Esophagus muscularis mucosa (tissue), 4 donors: ENCODE results near the gene CENPX. TPM values are rescaled to one million over a fixed set of nuclear protein-coding genes. Genes with fewer than 3 reads are reported as not detected.
A peak's percentile ranks its signal among the peaks of the same experiment; 100 is the strongest.

ENCODE experiments used
- DNase-seq: peaks from one replicate; pipeline ENCODE4 v3.0.0-alpha.2; 2017; ENCODE audit errors: extremely low spot score
- H3K27ac ChIP-seq, 4 donors: fragments of 200-600 bp; sonication (generic); replicated peaks in 1 of 4; 1 replicate in 3 of 4; 2 replicates in 1 of 4; pipeline ENCODE4 v1.5.1; 2016 to 2019; ENCODE audit warnings: mild to moderate bottlenecking in 1 of 4
- H3K27me3 ChIP-seq, 4 donors: fragments of 200-600 bp; sonication (generic); one replicate each; pipeline versions ENCODE4 v1.5.1 to v1.6.0; 2016 to 2019
- H3K36me3 ChIP-seq, 4 donors: fragments of 200-600 bp; sonication (generic); one replicate each; pipeline ENCODE4 v1.5.1; 2016 to 2019
- H3K4me1 ChIP-seq, 4 donors: fragments of 200-600 bp; sonication (generic); one replicate each; pipeline ENCODE4 v1.5.1; 2016 to 2019
- H3K4me3 ChIP-seq, 4 donors: fragments of 200-600 bp; sonication (generic); 1 replicate in 2 of 4; 2 replicates in 2 of 4; pipeline ENCODE4 v1.5.1; 2016 to 2019; ENCODE audit warnings: mild to moderate bottlenecking in 4 of 4, moderate library complexity in 1 of 4
- H3K9me3 ChIP-seq, 4 donors: fragments of 200-600 bp; sonication (generic); 1 replicate in 3 of 4; 2 replicates in 1 of 4; pipeline ENCODE4 v1.5.1; 2016 to 2019
- CTCF ChIP-seq, 3 experiments: fragments of 200-600 bp in 2 of 3; fragments of 450-650 bp in 1 of 3; sonication (generic) in 2 of 3; IDR thresholded peaks; one replicate each; pipeline ENCODE4 v1.5.1; 2017 to 2019; ENCODE audit warnings: antibody characterized with exemption in 3 of 3, mild to moderate bottlenecking in 2 of 3, moderate library complexity in 1 of 3
- EP300 ChIP-seq: sonication (generic); formaldehyde crosslinking; IDR thresholded peaks from one replicate; pipeline ENCODE4 v1.6.1; 2017; ENCODE audit warnings: antibody characterized with exemption
- POLR2A ChIP-seq: fragments of 450-650 bp; IDR thresholded peaks from one replicate; pipeline ENCODE4 v1.6.1; 2017; ENCODE audit warnings: antibody characterized with exemption, moderate library complexity, mild to moderate bottlenecking, low read depth
- POLR2AphosphoS5 ChIP-seq, 2 donors: sonication (generic); formaldehyde crosslinking; IDR thresholded peaks; one replicate each; pipeline ENCODE4 v1.6.1; 2017; ENCODE audit warnings: antibody characterized with exemption in 2 of 2
- WGBS: methylation state at CpG from one replicate; pipeline ENCODE4 v1.1.5; 2018; 5-methylcytosine and 5-hydroxymethylcytosine counted together
- intact Hi-C: fragments of 100-400 bp; cut with DNase I; formaldehyde crosslinking; loops from one replicate; pipeline ENCODE4 v1.15.1; 2023
- total RNA-seq, 4 donors: library from RNA; depleted of rRNA; stranded (reverse); fragments of >200 nt; gene quantifications; one replicate each; pipeline versions ENCODE4 v1.1.0 to v1.2.1, GENCODE V29; 2016

CENPX gene
- total RNA-seq, 4 donors from 2014 or later: 62.5 to 109 (median 95.5) TPM

- no peaks in the 10 kb centered on the region for H3K9me3 ChIP-seq
- H3K27ac ChIP-seq: no peak overlapping the region
- peaks cover 21 to 41% (median 30%) of the 10 kb centered on the region in 4 donors for H3K4me1 ChIP-seq
- H3K36me3 ChIP-seq: peaks cover 48 to 74% (median 70%) of the 10 kb centered on the region in 4 donors
- TF ChIP-seq POLR2AphosphoS5 (IDR thresholded peaks at IDR 0.05) (no peak), EP300 (no peak), POLR2A (no peak), CTCF (IDR thresholded peaks at IDR 0.05) (no peak)
- H3K27me3 ChIP-seq: no peaks in the 10 kb centered on the region
- no peak for DNase-seq
- intact Hi-C loops: no loop called here
- H3K4me3 ChIP-seq: no peak overlapping the region
- 83% methylated on average over 18 of the region's 26 CpGs for WGBS
Measured at GRCh38 chr17:82055023-82055964, 32.6 kb upstream of the CENPX start.

- DNase-seq: no peak
- Histone ChIP-seq H3K27me3 (no peaks in the 10 kb centered on the region), H3K4me1 (peaks cover 24 to 49% (median 38%) of the 10 kb centered on the region in 4 donors), H3K27ac (no peak overlapping the region), H3K9me3 (no peaks in the 10 kb centered on the region), H3K36me3 (peaks cover 46 to 74% (median 69%) of the 10 kb centered on the region in 4 donors), H3K4me3 (no peak overlapping the region)
- WGBS: 84% methylated on average over 23 of the region's 38 CpGs
- intact Hi-C loops: no loop called here
- TF ChIP-seq EP300 (no peak), POLR2A (no peak)
Measured at GRCh38 chr17:82054351-82055022, 31.8 kb upstream of the CENPX start.

GRCh38 chr17:82053556-82054263, 31.0 kb upstream of the CENPX start:
- TF ChIP-seq CTCF (IDR thresholded peaks at IDR 0.05) (no peak), POLR2A (no peak), POLR2AphosphoS5 (IDR thresholded peaks at IDR 0.05) (no peak), EP300 (no peak)
- H3K4me3 ChIP-seq: peak overlapping the region in 1 of 4 donors; percentile 88
- DNase-seq: no peak
- no peaks in the 10 kb centered on the region for H3K27me3 ChIP-seq
- H3K36me3 ChIP-seq: peaks cover 42 to 74% (median 69%) of the 10 kb centered on the region in 4 donors
- no peaks in the 10 kb centered on the region for H3K9me3 ChIP-seq
- H3K4me1 ChIP-seq: peaks cover 24 to 57% (median 43%) of the 10 kb centered on the region in 4 donors
- 77% methylated on average over 8 of the region's 28 CpGs for WGBS
- no peak overlapping the region for H3K27ac ChIP-seq
- intact Hi-C loops: no loop called here

GRCh38 chr17:82053130-82053529, 30.5 kb upstream of the CENPX start:
- peak overlapping the region; percentile 81 to 99 (median 88) for H3K4me3 ChIP-seq
- intact Hi-C loops: no loop called here
- no peaks in the 10 kb centered on the region for H3K27me3 ChIP-seq
- H3K9me3 ChIP-seq: no peaks in the 10 kb centered on the region
- TF ChIP-seq POLR2AphosphoS5 (IDR thresholded peaks at IDR 0.05) (no peak), POLR2A (no peak), CTCF (IDR thresholded peaks at IDR 0.05) (no peak), EP300 (no peak)
- H3K4me1 ChIP-seq: peaks cover 24 to 58% (median 43%) of the 10 kb centered on the region in 4 donors
- 89% methylated on average over 17 of the region's 19 CpGs for WGBS
- H3K27ac ChIP-seq: no peak overlapping the region
- DNase-seq: no peak
- peaks cover 43 to 74% (median 69%) of the 10 kb centered on the region in 4 donors for H3K36me3 ChIP-seq
